ENCODE results near the gene APOBEC3A. TPM values are rescaled to one million over a fixed set of nuclear protein-coding genes. Genes with fewer than 3 reads are reported as not detected.
"Not testable (repeated sequence)": the region's sequence is repeated elsewhere in the genome, so short reads cannot be mapped to it uniquely, and the experiment has no call there.

APOBEC3A gene
- total RNA-seq, 4 donors from 2014 or later = 0.75 to 0.76 TPM; not detected in 2

DNA sequence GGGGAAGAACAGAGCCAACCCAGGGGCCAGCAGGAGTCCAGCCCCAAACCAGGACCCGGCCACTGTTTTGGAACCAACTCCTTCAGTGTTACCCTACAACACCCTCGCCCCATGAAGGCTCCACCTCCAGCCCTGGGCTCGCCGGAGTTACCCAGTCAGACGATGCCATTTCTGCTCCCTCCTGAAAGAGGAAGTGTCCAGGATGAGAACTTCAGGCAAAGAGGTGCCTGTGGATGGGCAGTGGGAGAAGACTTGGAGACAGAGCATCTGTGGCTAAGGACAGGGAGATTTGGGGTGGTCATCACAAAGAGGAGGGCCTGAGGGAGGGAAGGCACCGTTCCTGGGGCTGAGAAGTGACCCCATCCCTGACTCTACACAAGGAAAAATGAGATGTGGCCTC is 38.7 kb downstream of the APOBEC3A start:
- Histone ChIP-seq H3K4me1 (no peaks in the 10 kb centered on the region), H3K9me3 (no peaks in the 10 kb centered on the region), H3K4me3 (no peak overlapping the region), H3K27me3 (peaks cover 9 to 30% (median 13%) of the 10 kb centered on the region in 3 donors), H3K36me3 (no peaks in the 10 kb centered on the region), H3K27ac (no peak overlapping the region)
- intact Hi-C loops (cut with DNase I; ENCODE audit: low total_unique reads) = no loop called here
- TF ChIP-seq, protein P1, sequence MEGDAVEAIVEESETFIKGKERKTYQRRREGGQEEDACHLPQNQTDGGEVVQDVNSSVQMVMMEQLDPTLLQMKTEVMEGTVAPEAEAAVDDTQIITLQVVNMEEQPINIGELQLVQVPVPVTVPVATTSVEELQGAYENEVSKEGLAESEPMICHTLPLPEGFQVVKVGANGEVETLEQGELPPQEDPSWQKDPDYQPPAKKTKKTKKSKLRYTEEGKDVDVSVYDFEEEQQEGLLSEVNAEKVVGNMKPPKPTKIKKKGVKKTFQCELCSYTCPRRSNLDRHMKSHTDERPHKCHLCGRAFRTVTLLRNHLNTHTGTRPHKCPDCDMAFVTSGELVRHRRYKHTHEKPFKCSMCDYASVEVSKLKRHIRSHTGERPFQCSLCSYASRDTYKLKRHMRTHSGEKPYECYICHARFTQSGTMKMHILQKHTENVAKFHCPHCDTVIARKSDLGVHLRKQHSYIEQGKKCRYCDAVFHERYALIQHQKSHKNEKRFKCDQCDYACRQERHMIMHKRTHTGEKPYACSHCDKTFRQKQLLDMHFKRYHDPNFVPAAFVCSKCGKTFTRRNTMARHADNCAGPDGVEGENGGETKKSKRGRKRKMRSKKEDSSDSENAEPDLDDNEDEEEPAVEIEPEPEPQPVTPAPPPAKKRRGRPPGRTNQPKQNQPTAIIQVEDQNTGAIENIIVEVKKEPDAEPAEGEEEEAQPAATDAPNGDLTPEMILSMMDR (IDR thresholded peaks at IDR 0.05 in 4 of 5, conservative IDR thresholded peaks at IDR 0.05 in 1 of 5) = no peak
- TF ChIP-seq POLR2A (IDR thresholded peaks at IDR 0.05) = no peak
- DNase-seq (no peak), ATAC-seq (no peak)
- in situ Hi-C loops (cut with MboI; ENCODE audit: low sequenced_read_pairs in 4 of 4) = loop anchor here in 1 of 4 donors (5.0 kb wide), 1 partner anchor 39 kb away; the partner anchor contains the start of gene APOBEC3A

DNA sequence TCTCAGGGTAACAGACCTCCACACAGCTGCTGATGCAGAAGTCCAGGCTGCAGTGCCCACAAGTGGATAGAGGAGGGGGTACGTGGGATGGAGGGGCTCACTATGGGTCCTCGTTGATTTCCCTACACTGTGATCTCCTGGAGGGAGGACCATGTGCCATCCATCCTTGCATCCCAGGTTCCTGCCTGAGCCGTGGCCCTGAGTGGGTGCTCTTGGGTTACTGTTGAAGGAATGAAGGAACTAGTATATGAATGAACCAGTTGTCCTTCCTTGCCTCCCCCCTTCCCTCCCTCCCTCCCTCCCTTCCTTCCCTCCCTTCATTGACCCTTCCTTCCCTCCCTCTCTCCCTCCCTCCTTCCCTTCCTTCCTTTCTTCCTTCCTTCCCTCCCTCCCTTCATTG is 40.1 kb downstream of the APOBEC3A start:
- no peak for TF ChIP-seq POLR2A (IDR thresholded peaks at IDR 0.05)
- TF ChIP-seq, protein P1 (IDR thresholded peaks at IDR 0.05 in 4 of 5, conservative IDR thresholded peaks at IDR 0.05 in 1 of 5) = no peak
- Histone ChIP-seq H3K9me3 (no peaks in the 10 kb centered on the region), H3K4me1 (no peaks in the 10 kb centered on the region), H3K36me3 (no peaks in the 10 kb centered on the region), H3K4me3 (no peak overlapping the region), H3K27ac (no peak overlapping the region), H3K27me3 (peaks cover 9 to 30% (median 13%) of the 10 kb centered on the region in 3 donors)
- intact Hi-C loops (cut with DNase I; ENCODE audit: low total_unique reads) (no loop called here), in situ Hi-C loops (cut with MboI; ENCODE audit: low sequenced_read_pairs in 4 of 4) (loop anchor here in 1 of 4 donors (5.0 kb wide), 1 partner anchor 40 kb away; the partner anchor contains the start of gene APOBEC3A)
- DNase-seq (no peak), ATAC-seq (no peak)

DNA sequence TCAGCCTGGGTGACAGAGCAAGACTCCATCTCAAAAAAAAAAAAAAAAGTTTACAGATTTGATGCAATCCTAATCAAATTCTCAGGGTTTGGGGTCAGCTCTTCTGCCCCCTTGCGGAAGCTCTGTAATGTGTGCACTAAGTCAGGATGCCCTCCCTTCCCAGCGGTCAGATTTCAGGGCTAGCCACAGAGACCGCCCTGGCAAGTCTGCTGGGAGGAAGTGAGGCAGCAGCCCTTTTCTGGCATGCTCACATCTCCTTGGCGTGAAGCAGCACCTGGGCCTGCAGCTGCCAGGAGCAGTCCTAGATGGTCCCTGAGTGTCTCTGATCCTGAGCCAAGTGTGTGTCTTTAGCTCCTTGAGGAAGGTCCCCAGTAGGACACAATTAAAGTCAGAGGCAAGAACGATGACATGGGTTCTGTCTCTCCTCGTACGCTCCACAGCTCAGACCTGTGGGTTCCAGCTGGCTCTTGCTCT is 45.8 kb downstream of the APOBEC3A start:
- TF ChIP-seq POLR2A (IDR thresholded peaks at IDR 0.05) = no peak
- TF ChIP-seq, protein P1 (IDR thresholded peaks at IDR 0.05 in 4 of 5, conservative IDR thresholded peaks at IDR 0.05 in 1 of 5) = peak; percentile 49 to 75 (median 65)
- peak; percentile 68 to 77 for ATAC-seq
- Histone ChIP-seq H3K27ac (no peak overlapping the region), H3K27me3 (peaks cover 0 to 5% (median 0%) of the 10 kb centered on the region in 3 donors), H3K4me3 (no peak overlapping the region), H3K36me3 (no peaks in the 10 kb centered on the region), H3K4me1 (no peaks in the 10 kb centered on the region), H3K9me3 (no peaks in the 10 kb centered on the region)
- intact Hi-C loops (cut with DNase I; ENCODE audit: low total_unique reads) (loop anchor here (1.0 to 5.0 kb wide), 2 partner anchors 76 to 133 kb away; no protein-coding TSS in a partner anchor), in situ Hi-C loops (cut with MboI; ENCODE audit: low sequenced_read_pairs in 4 of 4) (loop anchor here in 3 of 4 donors (5.0 to 10.0 kb wide), 2 partner anchors 136 to 138 kb away; no protein-coding TSS in a partner anchor)
- DNase-seq = peak; percentile 27 to 43

DNA sequence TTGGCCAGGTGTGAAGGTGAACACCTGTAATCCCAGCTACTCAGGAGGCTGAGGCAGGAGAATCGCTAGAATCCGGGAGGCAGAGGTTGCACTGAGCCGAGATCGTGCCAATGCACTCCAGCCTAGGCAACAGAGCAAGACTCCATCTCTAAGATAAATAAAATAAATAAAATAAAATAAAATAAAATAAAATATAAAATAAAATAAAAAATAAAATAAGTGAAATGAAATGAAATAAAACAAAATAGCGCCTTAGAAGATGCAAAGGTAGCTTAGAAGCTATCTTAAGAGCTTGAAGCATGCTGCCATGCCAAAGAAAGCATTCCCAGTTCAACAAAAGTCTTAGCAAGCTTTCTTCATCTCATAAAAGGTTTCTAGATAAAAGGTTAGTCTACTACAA is 49.8 kb downstream of the APOBEC3A start:
- no peak for ATAC-seq
- Histone ChIP-seq H3K27ac (no peak overlapping the region), H3K4me1 (no peaks in the 10 kb centered on the region), H3K27me3 (no peaks in the 10 kb centered on the region), H3K36me3 (no peaks in the 10 kb centered on the region), H3K4me3 (no peak overlapping the region), H3K9me3 (no peaks in the 10 kb centered on the region)
- no peak for DNase-seq
- TF ChIP-seq, protein P1 (IDR thresholded peaks at IDR 0.05 in 4 of 5, conservative IDR thresholded peaks at IDR 0.05 in 1 of 5) = no peak
- no peak for TF ChIP-seq POLR2A (IDR thresholded peaks at IDR 0.05)
- in situ Hi-C loops (cut with MboI; ENCODE audit: low sequenced_read_pairs in 4 of 4) (loop anchor here in 1 of 4 donors (10.0 kb wide), 1 partner anchor 142 kb away; no protein-coding TSS in a partner anchor), intact Hi-C loops (cut with DNase I; ENCODE audit: low total_unique reads) (loop anchor here (5.0 kb wide), 1 partner anchor 115 kb away; no protein-coding TSS in a partner anchor)

DNA sequence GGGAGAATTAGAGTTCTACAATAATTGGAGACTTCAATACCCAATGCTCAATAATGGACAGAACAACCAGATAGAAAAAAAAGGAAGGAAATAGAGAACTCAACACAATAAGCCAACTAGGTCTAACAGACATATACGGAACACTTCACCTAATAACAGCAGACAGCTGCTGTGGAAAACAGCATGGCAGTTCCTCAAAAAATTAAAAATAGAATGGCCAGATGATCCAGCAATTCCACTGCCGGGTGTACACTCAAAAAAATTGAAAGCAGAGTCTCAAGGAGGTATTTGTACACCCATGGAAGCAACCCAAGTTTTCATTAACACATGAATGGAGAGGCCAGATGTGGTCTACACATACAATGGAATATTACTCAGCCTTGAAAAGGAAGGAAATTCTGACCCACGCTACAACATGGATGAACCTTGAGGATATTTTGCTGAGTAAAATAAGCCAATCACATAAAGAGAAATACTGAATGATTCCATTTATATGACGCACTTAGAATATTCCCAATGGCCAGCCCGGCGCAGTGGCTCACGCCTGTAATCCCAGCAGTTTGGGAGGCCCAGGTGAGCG is 51.0 kb downstream of the APOBEC3A start:
- H3K27me3 ChIP-seq, H3K9me3 ChIP-seq, H3K27ac ChIP-seq, H3K4me3 ChIP-seq, H3K36me3 ChIP-seq, ATAC-seq, H3K4me1 ChIP-seq, DNase-seq: not testable (repeated sequence)
- intact Hi-C loops (cut with DNase I; ENCODE audit: low total_unique reads) = loop anchor here (5.0 kb wide), 1 partner anchor 114 kb away; no protein-coding TSS in a partner anchor
- in situ Hi-C loops (cut with MboI; ENCODE audit: low sequenced_read_pairs in 4 of 4) = loop anchor here in 1 of 4 donors (10.0 kb wide), 1 partner anchor 144 kb away; no protein-coding TSS in a partner anchor
